Calu3 (cell line): ENCODE results near the gene ADAM15. TPM values are rescaled to one million over a fixed set of nuclear protein-coding genes. Genes with fewer than 3 reads are reported as not detected.

Experiments
- BruUV-seq: library from RNA; stranded (reverse); fragments of 400-500 nt; replicated peaks from 2 replicates; lab custom pipeline; 2021; lab: Mats Ljungman, UMichigan
- CTCF ChIA-PET: fragments of 300-600 bp; sonication (Branson Sonifier 250); formaldehyde crosslinking; loops from one replicate; lab custom pipeline; 2022; ENCODE audit warnings: antibody characterized with exemption; lab: Charles Lee
- DNase-seq: peaks from one replicate; pipeline ENCODE4 v3.0.0; 2022
- H3K27ac Mint-ChIP-seq: one replicate; pipeline ENCODE4 v1.8.0; 2022; ENCODE audit warnings: mixed read lengths; ENCODE audit not compliant: unreplicated experiment
- H3K27me3 Mint-ChIP-seq: one replicate; pipeline ENCODE4 v1.8.0; 2022; ENCODE audit warnings: mixed read lengths; ENCODE audit not compliant: unreplicated experiment
- H3K36me3 Mint-ChIP-seq: one replicate; pipeline ENCODE4 v1.8.0; 2022; ENCODE audit warnings: mild to moderate bottlenecking, moderate library complexity, mixed read lengths; ENCODE audit not compliant: insufficient read depth, unreplicated experiment
- H3K4me1 Mint-ChIP-seq: one replicate; pipeline ENCODE4 v1.8.0; 2022; ENCODE audit warnings: mild to moderate bottlenecking, low read depth, mixed read lengths; ENCODE audit not compliant: unreplicated experiment
- H3K4me3 Mint-ChIP-seq: one replicate; pipeline ENCODE4 v1.8.0; 2022; ENCODE audit warnings: mild to moderate bottlenecking, low read depth, moderate library complexity, mixed read lengths; ENCODE audit not compliant: unreplicated experiment
- H3K9me3 Mint-ChIP-seq: one replicate; pipeline ENCODE4 v1.8.0; 2022; ENCODE audit warnings: low read depth, mixed read lengths; ENCODE audit not compliant: unreplicated experiment
- CTCF ChIP-seq: fragments of 200-600 bp; IDR thresholded peaks from one replicate; pipeline ENCODE4 v1.8.0; 2022; ENCODE audit warnings: antibody characterized with exemption; ENCODE audit not compliant: unreplicated experiment
- intact Hi-C: fragments of 100-400 bp; cut with micrococcal nuclease; formaldehyde crosslinking; loops from one replicate; pipeline ENCODE4 v1.10.0; 2022; ENCODE audit not compliant: unreplicated experiment
- total RNA-seq: library from RNA; stranded (reverse); gene quantifications from 2 replicates; pipeline ENCODE4 v1.2.3, GENCODE V29; 2022

The ADAM15 gene
- total RNA-seq, 1 experiment from 2014 or later, result 99.1 TPM

DNA sequence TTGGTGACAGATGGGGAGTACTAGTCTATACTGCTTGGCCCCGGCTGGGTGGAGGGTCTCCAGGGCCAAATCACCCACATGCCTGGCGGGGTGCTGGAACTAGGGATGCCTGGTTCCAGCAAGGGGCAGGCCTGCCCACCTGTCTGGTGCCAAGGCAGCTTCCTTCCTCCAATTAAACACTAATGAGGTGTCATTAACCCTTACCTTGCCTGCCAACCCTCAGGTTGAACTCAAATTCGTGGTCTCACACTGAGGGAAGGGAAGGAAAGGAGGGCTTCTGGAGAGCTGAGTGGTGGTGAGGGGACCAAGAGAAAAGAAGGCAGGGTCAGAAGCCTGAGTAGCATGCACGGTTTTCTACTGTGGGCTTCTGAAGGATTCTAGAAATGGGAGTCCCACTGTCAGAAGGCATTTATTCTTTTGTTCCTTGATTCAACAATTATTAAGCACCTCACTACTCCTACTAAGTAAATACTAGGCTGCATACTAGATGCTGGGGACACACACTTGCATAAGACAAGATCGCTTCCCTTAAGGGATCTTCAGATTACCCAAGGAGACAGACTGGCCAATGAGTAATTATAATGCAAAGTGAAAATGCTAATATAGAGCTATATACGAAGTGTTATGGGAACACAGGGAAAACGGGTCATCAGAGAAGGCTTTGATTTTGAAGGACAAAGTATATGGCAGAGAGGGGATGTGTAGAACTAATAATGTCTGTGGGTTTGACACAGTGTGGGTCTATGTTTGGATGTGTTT lies 21.6 kb downstream of the ADAM15 start:
- CTCF ChIA-PET, result interaction anchor here (0.6 kb wide), 1 partner anchor 1040 kb away, joined by 4 read pairs; no protein-coding TSS in a partner anchor
- Mint-ChIP-seq H3K9me3 (no peaks in the 10 kb centered on the region), H3K27ac (no peak overlapping the region), H3K27me3 (peaks cover 61% of the 10 kb centered on the region), H3K4me3 (no peak overlapping the region), H3K36me3 (peaks cover 33% of the 10 kb centered on the region), H3K4me1 (peaks cover 24% of the 10 kb centered on the region)
- DNase-seq, result no peak
- no peak for TF ChIP-seq CTCF
- no TSS peak for BruUV-seq
- intact Hi-C loops, result no loop called here

DNA sequence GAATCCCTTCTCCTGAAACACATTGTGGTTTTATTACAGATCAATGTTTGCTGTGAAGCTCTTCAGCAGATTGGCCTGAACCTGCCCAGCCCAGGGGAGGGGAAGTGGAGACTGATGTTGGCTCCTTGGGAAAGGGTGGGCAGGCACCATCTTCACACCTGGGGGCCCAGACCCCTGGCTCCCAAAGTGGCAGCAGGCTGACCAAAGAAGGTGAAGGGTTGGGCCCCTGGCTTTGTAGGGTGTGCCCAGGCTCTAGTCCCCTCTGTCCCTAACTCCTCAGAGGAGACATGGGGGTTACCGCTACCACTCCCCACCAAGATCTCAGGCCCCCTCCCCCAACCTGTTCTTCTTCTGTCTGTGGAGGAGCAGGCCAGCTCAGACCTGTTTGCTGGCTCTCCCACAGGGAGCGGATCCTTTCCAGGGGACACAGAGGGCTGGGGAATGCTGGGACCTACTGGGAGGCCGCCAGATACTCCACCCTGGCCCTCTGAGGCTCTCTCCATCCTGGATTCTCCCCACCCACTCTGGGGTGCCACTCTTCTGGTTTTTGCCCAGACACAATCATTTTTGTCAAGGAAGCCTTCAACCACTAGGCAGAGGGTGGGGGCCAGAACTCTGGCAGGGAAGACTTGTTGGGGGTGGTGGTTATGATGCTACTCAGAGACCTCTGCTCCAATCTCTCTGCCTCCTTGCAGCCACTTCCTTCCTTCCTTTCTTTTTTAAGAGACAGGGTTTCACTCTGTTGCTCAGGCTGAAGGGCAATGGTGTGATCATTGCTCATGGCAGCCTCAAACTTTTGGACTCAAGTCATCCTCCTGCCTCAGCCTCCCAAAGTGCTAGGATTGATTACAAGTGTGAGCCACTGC lies 22.5 kb downstream of the ADAM15 start:
- peaks cover 24% of the 10 kb centered on the region for H3K36me3 Mint-ChIP-seq
- no peak overlapping the region for H3K4me3 Mint-ChIP-seq
- TF ChIP-seq CTCF, result no peak
- DNase-seq, result no peak
- H3K9me3 Mint-ChIP-seq, result no peaks in the 10 kb centered on the region
- CTCF ChIA-PET, result interaction anchor here (0.6 to 3.3 kb wide), 2 partner anchors 12 to 1041 kb away, joined by 4 to 15 read pairs; no protein-coding TSS in a partner anchor
- BruUV-seq, result no TSS peak
- no peak overlapping the region for H3K27ac Mint-ChIP-seq
- peaks cover 70% of the 10 kb centered on the region for H3K27me3 Mint-ChIP-seq
- peaks cover 29% of the 10 kb centered on the region for H3K4me1 Mint-ChIP-seq
- intact Hi-C loops, result no loop called here

DNA sequence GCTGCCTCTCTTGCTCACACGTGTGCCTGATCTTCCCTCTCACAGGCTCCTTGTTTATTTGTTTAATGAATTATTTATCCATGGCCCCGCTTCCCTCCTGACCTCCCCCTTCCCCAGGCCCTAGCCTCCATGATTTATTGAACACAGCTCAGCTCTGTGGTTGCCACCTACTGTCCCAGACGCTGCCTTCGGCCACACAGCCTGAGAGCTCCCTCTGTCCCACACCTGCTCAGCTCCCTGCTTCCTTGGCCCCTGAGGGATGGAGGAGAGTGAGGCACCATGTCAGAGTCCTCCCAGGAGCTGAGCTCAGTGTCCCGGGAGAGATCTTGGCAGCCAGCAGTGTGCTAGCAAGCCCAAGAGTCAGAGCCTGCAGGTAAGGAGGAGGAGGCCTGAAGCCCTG lies 24.4 kb downstream of the ADAM15 start:
- Mint-ChIP-seq H3K4me3 (no peak overlapping the region), H3K27me3 (peaks cover 89% of the 10 kb centered on the region), H3K36me3 (peaks cover 22% of the 10 kb centered on the region), H3K4me1 (peaks cover 31% of the 10 kb centered on the region), H3K27ac (no peak overlapping the region), H3K9me3 (no peaks in the 10 kb centered on the region)
- CTCF ChIA-PET, result interaction anchor here (0.8 to 3.3 kb wide), 7 partner anchors 10 to 98 kb away, joined by 3 to 15 read pairs (median 4); partner anchors contain the start of genes EFNA4 and KRTCAP2
- BruUV-seq, result no TSS peak
- DNase-seq, result no peak
- no peak for TF ChIP-seq CTCF
- intact Hi-C loops, result no loop called here

DNA sequence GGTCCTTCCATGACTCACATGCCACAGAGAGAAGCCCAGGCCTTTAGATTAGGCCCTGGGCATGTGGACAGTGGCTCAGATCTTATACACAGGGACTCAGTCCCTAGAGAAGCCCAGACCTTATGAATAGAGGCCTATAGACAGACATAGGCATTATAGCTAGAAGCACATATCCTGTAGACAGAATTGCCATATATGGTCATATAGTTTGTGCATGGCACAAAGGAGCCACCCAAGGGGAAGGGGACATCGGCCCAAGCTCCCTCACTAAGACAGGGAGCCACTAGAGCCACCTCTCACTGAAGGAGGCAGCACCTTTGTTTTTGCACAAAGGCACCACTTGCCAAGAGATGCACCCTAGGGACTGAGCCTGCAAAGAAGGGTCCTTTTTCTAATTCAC lies 25.3 kb downstream of the ADAM15 start:
- H3K27me3 Mint-ChIP-seq, result peaks cover 90% of the 10 kb centered on the region
- intact Hi-C loops, result no loop called here
- no TSS peak for BruUV-seq
- no peak for TF ChIP-seq CTCF
- no peak overlapping the region for H3K27ac Mint-ChIP-seq
- peaks cover 16% of the 10 kb centered on the region for H3K36me3 Mint-ChIP-seq
- no peaks in the 10 kb centered on the region for H3K9me3 Mint-ChIP-seq
- H3K4me3 Mint-ChIP-seq, result no peak overlapping the region
- H3K4me1 Mint-ChIP-seq, result peaks cover 30% of the 10 kb centered on the region
- CTCF ChIA-PET, result interaction anchor here (0.8 to 3.3 kb wide), 4 partner anchors 9 to 97 kb away, joined by 3 to 15 read pairs (median 4); partner anchors contain the start of genes EFNA4 and KRTCAP2
- DNase-seq, result no peak
